Stimulated activated CD8-positive, alpha-beta memory T cell treated with anti-CD3 and anti-CD28 coated beads, Interleukin-12 subunit alpha, Interleukin-12 subunit beta, amount 100 ng/mL, for 24 hours (primary cell): ENCODE results near the gene GNG8.

Source experiments
- DNase-seq: peaks from one replicate; pipeline ENCODE4 v3.0.0-alpha.2; 2020; ENCODE audit errors: extremely low read depth

The GNG8 gene

GRCh38 chr19:46618670-46619231, 17.3 kb downstream of the GNG8 start:
- no peak for DNase-seq

- DNase-seq: no peak
These were observed 18.4 kb downstream of the GNG8 start for GRCh38 chr19:46617601-46618000.

DNA sequence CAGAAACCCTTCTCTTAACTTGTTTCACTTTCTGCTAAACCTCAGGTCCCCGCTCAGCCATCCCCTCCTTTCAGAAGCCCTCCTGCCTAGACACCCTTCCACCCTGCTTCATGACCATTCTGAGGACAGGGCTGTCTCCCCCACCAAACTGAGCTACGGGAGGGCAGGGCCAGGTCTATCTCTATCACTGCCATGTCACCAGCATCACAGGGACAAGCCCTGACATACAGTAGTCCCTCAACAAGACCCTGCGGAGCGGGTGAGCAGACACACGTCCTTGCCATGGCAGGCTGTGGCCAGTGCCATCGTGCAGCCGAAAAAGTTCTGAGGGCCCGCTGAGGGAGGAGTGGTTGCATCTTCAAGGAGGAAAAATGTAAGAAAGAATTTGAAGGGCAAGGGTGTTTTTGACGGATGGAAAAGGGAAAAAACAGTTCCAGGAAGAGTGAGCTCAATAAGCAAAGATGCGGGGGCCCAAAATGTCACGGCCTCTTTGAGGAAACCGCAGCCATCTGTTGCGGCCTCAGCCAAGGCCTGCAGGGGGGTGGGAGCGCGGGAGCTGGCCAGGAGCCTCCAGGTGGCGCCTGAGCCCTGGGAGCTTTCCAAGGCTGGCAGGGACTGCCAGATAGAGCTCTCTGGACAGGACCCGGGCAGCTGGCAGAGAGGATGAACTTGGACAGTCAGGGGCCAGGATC, 19.2 kb downstream of the GNG8 start:
- DNase-seq: no peak

- DNase-seq: no peak
These were observed 20.0 kb downstream of the GNG8 start for GRCh38 chr19:46615966-46616365.

DNA sequence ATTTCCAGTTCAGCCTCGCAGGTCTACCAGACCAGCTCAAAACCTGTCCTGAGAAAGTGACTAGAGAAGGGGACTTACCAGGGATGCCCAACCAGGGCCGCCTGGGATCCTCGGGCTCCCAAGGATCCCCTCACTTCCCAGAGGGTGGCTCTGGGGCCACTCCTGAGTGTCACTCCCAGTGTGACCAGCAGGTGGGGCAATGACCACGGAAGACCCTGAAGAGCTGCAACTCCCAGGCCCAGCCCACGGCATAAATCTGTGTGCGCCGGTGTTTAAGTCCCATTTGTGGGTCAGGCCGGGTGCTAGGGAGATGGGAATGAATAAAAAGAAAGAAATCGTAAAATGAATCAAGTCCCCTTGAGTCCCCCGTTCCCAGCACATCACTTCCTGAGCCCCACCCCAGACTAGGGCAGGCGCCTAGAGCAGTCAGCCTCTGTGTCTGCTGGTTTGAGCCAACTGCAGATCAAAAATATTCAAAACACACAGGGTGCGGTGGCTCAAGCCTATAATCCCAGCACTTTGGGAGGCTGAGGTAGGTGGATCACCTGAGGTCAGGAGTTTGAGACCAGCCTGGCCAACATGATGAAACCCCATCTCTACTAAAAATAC, 21.8 kb downstream of the GNG8 start:
- DNase-seq: no peak

DNA sequence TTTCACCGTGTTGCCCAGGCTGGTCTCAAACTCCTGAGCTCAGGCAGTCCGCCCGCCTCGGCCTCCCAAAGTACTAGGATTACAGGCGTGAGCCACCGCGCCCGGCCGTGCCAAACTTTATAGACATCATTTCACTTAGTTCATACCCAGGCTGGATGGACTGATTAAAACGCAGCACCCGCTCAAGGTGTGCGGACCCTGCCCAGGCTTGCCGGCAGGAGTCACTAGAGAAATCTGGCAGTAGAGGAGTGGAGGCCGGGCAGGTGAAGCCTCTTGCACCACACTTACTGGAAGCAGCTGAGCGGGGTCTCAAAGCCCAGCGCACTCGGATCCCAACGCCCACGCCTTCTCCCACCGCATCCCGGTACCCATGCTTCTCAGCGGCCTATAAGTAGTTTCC, 22.5 kb downstream of the GNG8 start:
- no peak for DNase-seq

DNA sequence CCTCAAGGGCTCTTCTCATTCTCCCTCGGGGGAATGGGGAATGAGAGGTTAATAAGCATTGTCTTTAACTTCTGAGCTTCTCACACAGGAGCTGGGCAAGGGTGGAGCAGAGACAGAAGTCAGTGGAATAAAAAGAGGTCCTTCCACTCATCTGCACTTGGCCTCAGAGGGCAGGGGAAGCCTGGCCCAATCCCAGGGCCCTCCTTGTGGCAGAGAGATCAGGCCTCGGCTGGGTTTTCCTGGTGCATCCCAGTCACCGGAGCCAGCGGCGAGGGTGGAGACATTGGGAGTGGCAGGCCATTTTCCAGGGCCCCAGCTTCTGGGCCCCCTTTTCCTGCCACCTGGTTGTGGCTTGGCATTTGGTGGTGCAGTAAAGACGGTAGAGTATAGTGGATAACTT, 24.2 kb downstream of the GNG8 start:
- no peak for DNase-seq

GRCh38 chr19:46610851-46611770, 24.9 kb downstream of the GNG8 start:
- no peak for DNase-seq

- no peak for DNase-seq
These were observed 25.6 kb downstream of the GNG8 start for GRCh38 chr19:46610413-46610775.

- DNase-seq: no peak
These were observed 26.2 kb downstream of the GNG8 start for GRCh38 chr19:46609511-46610412.

DNA sequence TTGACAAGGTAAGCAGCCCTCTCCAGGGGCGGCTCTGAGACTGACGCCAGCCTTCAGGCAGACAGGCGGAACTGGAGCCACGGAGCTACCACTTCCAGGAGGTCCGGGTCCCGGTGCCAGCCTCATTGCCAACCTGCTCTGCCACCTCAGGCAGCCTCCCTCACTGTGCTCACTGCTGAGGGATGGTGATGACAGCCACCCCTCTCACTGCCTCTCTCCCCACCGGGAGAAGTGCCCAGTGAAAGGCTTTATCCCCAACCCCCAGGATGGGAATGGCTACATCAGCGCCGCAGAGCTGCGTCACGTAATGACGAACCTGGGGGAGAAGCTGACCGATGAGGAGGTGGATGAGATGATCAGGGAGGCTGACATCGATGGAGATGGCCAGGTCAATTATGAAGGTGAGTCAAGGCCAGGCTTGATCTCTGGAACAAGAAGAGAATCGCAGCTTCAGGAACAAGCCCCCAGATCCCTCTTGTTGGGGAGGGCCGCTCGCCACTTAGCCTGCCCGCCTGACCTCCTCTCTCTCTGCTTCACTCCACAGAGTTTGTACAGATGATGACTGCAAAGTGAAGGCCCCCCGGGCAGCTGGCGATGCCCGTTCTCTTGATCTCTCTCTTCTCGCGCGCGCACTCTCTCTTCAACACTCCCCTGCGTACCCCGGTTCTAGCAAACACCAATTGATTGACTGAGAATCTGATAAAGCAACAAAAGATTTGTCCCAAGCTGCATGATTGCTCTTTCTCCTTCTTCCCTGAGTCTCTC, 27.2 kb downstream of the GNG8 start:
- no peak for DNase-seq

GRCh38 chr19:46608178-46608577, 27.8 kb downstream of the GNG8 start:
- no peak for DNase-seq

DNA sequence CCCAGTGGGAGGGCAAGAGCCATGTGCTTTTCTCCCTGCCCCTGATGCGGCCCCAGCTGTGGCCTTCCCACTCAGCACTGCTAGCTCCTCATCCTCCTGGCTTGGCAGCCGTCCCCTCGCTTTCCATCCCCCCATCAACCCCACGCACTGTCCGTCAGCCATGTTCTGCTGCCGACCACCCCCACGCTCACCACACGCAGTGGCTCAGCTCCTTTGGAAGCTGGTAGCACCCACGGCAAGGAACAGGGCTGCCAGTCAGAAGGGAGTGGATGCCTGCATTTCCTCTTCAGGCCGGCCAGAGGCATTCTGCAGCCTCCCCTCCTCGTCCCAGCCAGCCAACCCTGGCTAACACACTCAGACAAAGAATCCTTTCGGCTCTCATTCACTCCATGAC, 28.6 kb downstream of the GNG8 start:
- no peak for DNase-seq

DNA sequence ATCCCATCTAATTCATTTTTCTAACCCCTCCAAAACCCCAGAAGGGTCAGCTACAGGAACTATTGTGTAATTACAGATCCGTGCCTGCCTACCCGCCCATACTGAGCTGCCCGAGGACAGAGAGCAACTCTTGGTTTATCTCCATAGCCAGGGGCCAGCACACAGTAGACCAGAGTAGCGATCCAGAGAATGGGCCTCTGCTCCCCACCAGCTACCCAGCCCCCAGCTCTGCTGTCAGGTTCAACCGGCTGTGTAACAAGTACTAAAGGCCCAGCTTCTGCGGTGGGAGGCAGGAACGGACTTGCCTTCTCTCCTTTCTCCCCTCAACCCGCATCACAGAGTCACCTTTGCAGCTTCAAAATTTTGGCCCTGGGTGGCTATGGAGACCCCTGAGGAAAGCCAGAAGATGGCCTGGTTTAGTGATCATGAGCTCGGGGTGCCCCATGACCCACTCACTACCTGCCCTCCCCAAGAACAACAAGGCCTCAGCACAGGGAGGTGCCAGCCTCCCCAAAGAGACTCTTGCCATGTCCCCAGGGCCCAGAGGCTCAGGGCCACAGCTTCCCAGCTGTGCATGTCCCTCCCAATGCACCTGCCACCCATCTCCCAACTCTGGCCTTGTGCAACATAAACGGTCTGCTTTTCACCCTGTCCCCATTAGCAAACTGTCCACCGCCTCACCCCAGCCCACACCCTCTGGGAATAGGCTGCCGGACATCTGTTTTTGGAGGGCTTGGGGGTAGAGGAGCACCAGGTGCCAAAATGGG, 29.1 kb downstream of the GNG8 start:
- no peak for DNase-seq

DNA sequence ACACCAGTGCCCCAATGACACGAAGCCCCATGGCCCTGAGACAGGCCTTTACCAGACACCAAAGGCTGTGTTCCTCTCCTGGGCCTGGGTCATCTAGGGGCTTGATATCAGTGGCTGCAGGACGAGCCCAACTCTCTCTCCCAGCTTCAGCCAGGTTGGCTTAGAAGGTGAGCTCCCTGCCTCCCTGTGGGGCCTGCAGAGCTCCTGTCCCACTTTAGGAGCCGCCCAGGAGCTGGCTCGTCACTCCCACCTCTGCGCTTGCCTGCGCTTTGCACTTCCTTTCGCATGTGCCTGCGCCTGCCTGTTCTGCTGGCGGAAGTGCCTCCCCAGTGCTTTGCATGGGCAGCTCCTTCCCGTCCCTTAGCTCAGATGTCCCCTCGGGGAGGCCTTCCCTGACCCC, 30.0 kb downstream of the GNG8 start:
- no peak for DNase-seq

- DNase-seq: no peak
These were observed 30.6 kb downstream of the GNG8 start for GRCh38 chr19:46605356-46605821.

DNA sequence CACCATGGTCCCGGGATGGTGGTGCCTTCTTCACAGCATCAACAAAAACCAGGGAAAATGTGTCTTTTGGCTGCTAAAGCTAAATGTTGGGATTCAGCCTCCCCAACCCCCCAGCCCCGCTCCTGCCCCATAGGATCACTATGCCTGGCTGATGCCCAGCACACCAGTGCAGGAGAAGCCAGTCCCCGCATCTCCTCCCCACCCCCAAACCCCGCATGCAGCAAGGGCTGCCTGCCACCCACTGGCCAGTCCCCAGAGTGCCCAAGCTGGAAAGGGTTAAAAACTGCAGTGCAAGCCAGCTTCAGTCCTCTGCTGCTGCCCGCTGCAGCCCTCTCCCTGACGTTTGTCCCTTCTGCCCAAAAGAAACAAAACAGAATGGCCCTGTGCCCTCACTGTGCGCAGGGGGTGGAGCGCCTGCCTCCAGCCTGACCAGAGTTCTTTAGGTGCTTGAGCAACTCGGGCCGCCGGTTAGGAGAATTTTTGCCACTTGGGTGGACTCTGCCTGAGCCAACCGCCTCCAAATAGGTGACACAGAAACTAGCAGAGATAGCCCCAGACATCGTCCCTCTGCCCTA, 31.1 kb downstream of the GNG8 start:
- DNase-seq: no peak

DNA sequence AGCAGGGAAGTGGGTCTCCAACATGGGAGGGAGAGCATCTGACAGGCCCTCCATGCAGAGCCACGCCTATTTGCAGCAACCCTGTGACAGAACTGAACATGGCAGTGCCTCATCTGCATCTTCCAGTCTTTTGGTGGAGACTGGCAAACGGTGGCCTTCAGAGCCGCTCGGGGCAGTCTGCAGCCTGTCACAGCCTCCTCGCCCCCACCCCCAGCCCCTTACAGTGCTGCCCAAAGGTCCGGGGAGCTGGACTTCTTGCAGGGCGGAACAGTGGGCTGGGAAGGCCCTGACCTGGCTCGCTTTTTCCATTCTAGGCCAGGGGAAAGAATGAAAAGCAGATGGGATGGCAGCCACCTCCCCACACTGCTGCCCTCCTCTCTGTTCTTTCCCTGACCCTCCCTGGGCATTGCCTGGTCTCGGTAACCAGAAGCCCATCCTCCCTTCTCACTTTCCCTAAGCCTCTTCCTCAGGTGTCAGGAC, 32.2 kb downstream of the GNG8 start:
- no peak for DNase-seq

DNA sequence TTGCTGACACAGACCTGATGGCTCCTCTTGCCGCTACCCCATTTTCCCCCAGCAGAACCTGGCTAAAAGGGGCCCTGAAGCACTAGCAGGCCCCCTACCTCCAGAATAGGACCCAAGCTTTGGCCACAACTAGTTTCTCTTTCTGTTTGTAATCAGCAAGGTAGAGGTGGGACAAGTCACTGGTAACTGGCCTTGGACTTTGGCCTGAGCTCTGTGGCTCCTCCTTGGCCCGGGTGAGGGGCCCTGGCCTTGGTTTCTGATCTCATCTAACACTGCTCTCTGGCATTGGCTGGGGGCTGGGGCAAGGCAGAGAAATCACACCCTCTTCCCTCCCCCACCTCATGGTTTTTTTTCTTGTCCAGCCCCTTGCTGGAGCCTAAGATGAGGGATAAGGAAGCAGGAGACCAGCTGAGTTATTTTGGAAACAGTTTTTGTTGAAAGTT, 32.8 kb downstream of the GNG8 start:
- no peak for DNase-seq
